IMR-90 (cell line): Measurements from ENCODE around the gene CHORDC1. TPM values are rescaled to one million over a fixed set of nuclear protein-coding genes. Genes with fewer than 3 reads are reported as not detected.
A peak's percentile ranks its signal among the peaks of the same experiment; 100 is the strongest.

Experiments used
- ATAC-seq: fragments of 200-7000 bp; cut with Tn5 transposase; 2 replicates; pipeline ENCODE4 v1.9.1; 2020; ENCODE audit warnings: low read depth, mild to moderate bottlenecking, moderate library complexity
- BruUV-seq: library from RNA; stranded (reverse); fragments of 400-500 nt; replicated peaks from 2 replicates; lab custom pipeline; 2021; lab: Mats Ljungman, UMichigan
- CTCF ChIA-PET: fragments of 300-600 bp; formaldehyde crosslinking; extraction: SDS; loops from one replicate; lab custom pipeline; 2021; ENCODE audit warnings: antibody characterized with exemption; lab: Yijun Ruan, JAX
- POLR2A ChIA-PET: fragments of 300-600 bp; sonication (Branson Sonifier 250); formaldehyde crosslinking; loops from one replicate; lab custom pipeline; 2022; ENCODE audit warnings: antibody characterized with exemption; ENCODE audit not compliant: unreplicated experiment; lab: Charles Lee
- DNase-seq: peaks from one replicate; pipeline ENCODE4 v3.0.0; 2013
- H2AFZ ChIP-seq: replicated peaks from 2 replicates; pipeline ENCODE3; 2013; ENCODE audit warnings: low read length, mild to moderate bottlenecking; ENCODE audit not compliant: poor library complexity
- H2AK5ac ChIP-seq: 2 replicates; pipeline ENCODE4 v1.6.1; 2013; ENCODE audit warnings: low read depth, low read length, inconsistent platforms
- H2AK9ac ChIP-seq: replicated peaks from 2 replicates; pipeline ENCODE3; 2013; ENCODE audit warnings: mild to moderate bottlenecking, low read depth, low read length, moderate library complexity; ENCODE audit not compliant: poor library complexity
- H2BK120ac ChIP-seq: 2 replicates; pipeline ENCODE4 v1.6.1; 2013; ENCODE audit warnings: low read depth, low read length, inconsistent platforms
- H2BK15ac ChIP-seq: 3 replicates; pipeline ENCODE4 v1.6.1; 2013; ENCODE audit warnings: low read depth, low read length, inconsistent platforms
- H2BK20ac ChIP-seq: 2 replicates; pipeline ENCODE4 v1.6.1; 2013; ENCODE audit warnings: low read depth, mild to moderate bottlenecking, inconsistent platforms, low read length, moderate library complexity
- H2BK5ac ChIP-seq: 2 replicates; pipeline ENCODE4 v1.6.1; 2013; ENCODE audit warnings: mild to moderate bottlenecking, low read depth, low read length, inconsistent platforms; ENCODE audit not compliant: poor library complexity, severe bottlenecking
- H3K14ac ChIP-seq: replicated peaks from 2 replicates; pipeline ENCODE4 v1.6.1; 2013; ENCODE audit warnings: low read depth, low read length, inconsistent platforms
- H3K18ac ChIP-seq: 2 replicates; pipeline ENCODE4 v1.6.1; 2013; ENCODE audit warnings: low read depth, low read length, control low read depth
- H3K23ac ChIP-seq: 2 replicates; pipeline ENCODE4 v1.6.1; 2013; ENCODE audit warnings: low read depth, low read length, inconsistent platforms
- H3K27ac ChIP-seq: 2 replicates; pipeline ENCODE4 v1.5.1; 2013; ENCODE audit warnings: mild to moderate bottlenecking, control low read depth, low read length; ENCODE audit not compliant: insufficient read depth
- H3K27me3 ChIP-seq: 2 replicates; pipeline ENCODE4 v1.6.1; 2013; ENCODE audit warnings: low read length; ENCODE audit not compliant: control insufficient read depth, insufficient read depth
- H3K36me3 ChIP-seq: 2 replicates; pipeline ENCODE4 v1.6.1; 2013; ENCODE audit warnings: low read length, mixed read lengths; ENCODE audit not compliant: control insufficient read depth, insufficient read depth
- H3K4ac ChIP-seq: 2 replicates; pipeline ENCODE4 v1.6.1; 2013; ENCODE audit warnings: low read depth, low read length, inconsistent platforms
- H3K4me1 ChIP-seq: 2 replicates; pipeline ENCODE4 v1.6.1; 2013; ENCODE audit warnings: low read length, mixed read lengths; ENCODE audit not compliant: control insufficient read depth, insufficient read depth
- H3K4me2 ChIP-seq: 2 replicates; pipeline ENCODE4 v1.6.1; 2013; ENCODE audit warnings: low read depth, mild to moderate bottlenecking, control low read depth, low read length, moderate library complexity
- H3K4me3 ChIP-seq: 2 replicates; pipeline ENCODE4 v1.5.1; 2013; ENCODE audit warnings: low read depth, mild to moderate bottlenecking, control low read depth, low read length, moderate library complexity; ENCODE audit not compliant: insufficient read depth
- H3K56ac ChIP-seq: 2 replicates; pipeline ENCODE4 v1.6.1; 2013; ENCODE audit warnings: low read length, inconsistent platforms; ENCODE audit not compliant: insufficient read depth; ENCODE audit errors: extremely low read depth
- H3K79me1 ChIP-seq, 2 experiments: 2 replicates each; pipeline ENCODE4 v1.6.1; 2013; ENCODE audit warnings: low read length in 2 of 2, inconsistent platforms in 1 of 2, low read depth in 1 of 2
- H3K9ac ChIP-seq: 2 replicates; pipeline ENCODE4 v1.6.1; 2013; ENCODE audit warnings: low read depth, low read length, control low read depth
- H3K9me1 ChIP-seq: 2 replicates; pipeline ENCODE4 v1.6.1; 2013; ENCODE audit warnings: low read length, inconsistent platforms; ENCODE audit not compliant: insufficient read depth
- H3K9me3 ChIP-seq: 2 replicates; pipeline ENCODE4 v1.6.1; 2013; ENCODE audit warnings: low read length; ENCODE audit not compliant: control insufficient read depth, insufficient read depth
- H4K20me1 ChIP-seq: 2 replicates; pipeline ENCODE4 v1.6.1; 2013; ENCODE audit warnings: low read length, inconsistent platforms; ENCODE audit not compliant: insufficient read depth
- H4K5ac ChIP-seq: 2 replicates; pipeline ENCODE4 v1.6.1; 2013; ENCODE audit warnings: mild to moderate bottlenecking, low read depth, low read length, control low read depth
- H4K8ac ChIP-seq, 2 experiments: 2 replicates each; pipeline ENCODE4 v1.6.1; 2013; ENCODE audit warnings: low read depth in 2 of 2, low read length in 2 of 2, control low read depth in 1 of 2, inconsistent platforms in 1 of 2
- H4K91ac ChIP-seq: 2 replicates; pipeline ENCODE4 v1.6.1; 2013; ENCODE audit warnings: low read depth, low read length, inconsistent platforms; ENCODE audit not compliant: insufficient read depth
- FOS ChIP-seq: fragments of 150-350 bp; IDR thresholded peaks from 2 replicates; pipeline ENCODE4 v1.6.1; 2016; ENCODE audit warnings: low read depth, low read length
- NFE2L2 ChIP-seq: fragments of 150-350 bp; IDR thresholded peaks from 2 replicates; pipeline ENCODE4 v1.6.1; 2016; ENCODE audit warnings: low read depth, mild to moderate bottlenecking, low read length
- WGBS, 2 experiments: methylation state at CpG; one replicate each; pipeline versions ENCODE4 v1.1.5 to v1.1.7; 2013; ENCODE audit warnings: missing lambda C conversion rate in 2 of 2; ENCODE audit not compliant: insufficient read length in 1 of 2; ENCODE audit errors: extremely low coverage in 2 of 2; 5-methylcytosine and 5-hydroxymethylcytosine counted together
- dilution Hi-C: fragments of 300-500 bp; cut with HindIII; formaldehyde crosslinking; loops from one replicate; pipeline ENCODE4 v1.14.3; 2018; ENCODE audit warnings: low sequenced_read_pairs; ENCODE audit not compliant: unreplicated experiment
- in situ Hi-C: fragments of 300-500 bp; cut with MboI; formaldehyde crosslinking; loops from 3 replicates; pipeline ENCODE4 v1.14.3; 2019; ENCODE audit warnings: low sequenced_read_pairs, inconsistent platforms, mixed read lengths
- intact Hi-C: fragments of 100-400 bp; cut with micrococcal nuclease; formaldehyde crosslinking; loops from 2 replicates; pipeline ENCODE4 v1.10.0; 2022
- polyA plus RNA-seq, 3 experiments: library from polyadenylated mRNA; depleted of rRNA; stranded (reverse); fragments of >200 nt; gene quantifications; 2 replicates each; pipeline ENCODE4 v1.2.3, GENCODE V29; 2012; ENCODE audit warnings: low replicate concordance in 1 of 3
- total RNA-seq: library from RNA; depleted of rRNA; stranded (reverse); fragments of >200 nt; gene quantifications from 2 replicates; pipeline ENCODE4 v1.2.3, GENCODE V29; 2012

CHORDC1 gene
- total and polyA plus RNA-seq, 2 of the 4 experiments (the other 2 are of a cell fraction) = 26.9 to 51.4 TPM

- Histone ChIP-seq H3K27ac (no peak overlapping the region), H3K4me1 (no peaks in the 10 kb centered on the region), H3K9ac (no peak overlapping the region), H3K36me3 (no peaks in the 10 kb centered on the region), H3K4me3 (no peak overlapping the region), H3K14ac (no peak overlapping the region), H2BK120ac (no peak overlapping the region), H2BK15ac (no peak overlapping the region), H2AK9ac (no peak overlapping the region), H2AK5ac (no peak overlapping the region), H3K9me1 (no peaks in the 10 kb centered on the region), H2BK5ac (no peak overlapping the region), H3K18ac (no peak overlapping the region), H3K56ac (no peak overlapping the region), H2AFZ (no peak overlapping the region), H3K4me2 (no peak overlapping the region), H2BK20ac (no peak overlapping the region), H4K8ac (no peak overlapping the region), H3K27me3 (no peaks in the 10 kb centered on the region), H3K4ac (no peak overlapping the region), H3K79me1 (no peaks in the 10 kb centered on the region), H4K5ac (no peak overlapping the region), H3K9me3 (no peaks in the 10 kb centered on the region; the same call in 1 of the 2 replicates), H4K20me1 (no peaks in the 10 kb centered on the region), H4K91ac (no peak overlapping the region), H3K23ac (no peak overlapping the region)
- in situ Hi-C loops = no loop called here
- dilution Hi-C loops = no loop called here
- no CpG with 5 or more reads among the region's 1 CpG for WGBS, 2 experiments
- CTCF ChIA-PET = no interaction called here
- DNase-seq (peak; percentile 23), ATAC-seq (0 out of 2 replicates have a peak, but pooled peaks have one; percentile 14)
- POLR2A ChIA-PET = no interaction called here
- TF ChIP-seq NFE2L2 = no peak
- TF ChIP-seq FOS = no peak
- intact Hi-C loops = no loop called here
- BruUV-seq = no TSS peak
Measured at GRCh38 chr11:90229791-90230190, 6.9 kb upstream of the CHORDC1 start.
